ENCODE data around the gene ASAP3. TPM values are rescaled to one million over a fixed set of nuclear protein-coding genes. Genes with fewer than 3 reads are reported as not detected.

ASAP3 gene
- 17.9 TPM for total RNA-seq (2021; ENCODE audit: unreplicated experiment)
- 14.0 TPM for polyA plus RNA-seq (2012; ENCODE audit: insufficient read length)
- percentile 55 among the genes with signal in this experiment for Bru-seq, nascent RNA
- percentile 57 among the genes with signal in this experiment for BruChase-seq, experiment 1, labeled RNA remaining after a 2-hour chase
- BruChase-seq, experiment 2, labeled RNA remaining after a 6-hour chase: percentile 58 among the genes with signal in this experiment
- long read RNA-seq, full-length matches to known transcripts: 15 of 41 reads
- long read RNA-seq, partial matches to known transcripts: 15 of 41 reads
- long read RNA-seq, other reads (novel, unspliced or antisense): 11 of 41 reads

- ATAC-seq: peak; percentile 15; the same call in 1 of the 2 replicates
- BruUV-seq (replicated peaks): no TSS peak
- Histone ChIP-seq H3K27me3 (ENCODE audit: control insufficient read depth, insufficient read depth, low read length) (no peaks in the 10 kb centered on the region), H3K4me1 (ENCODE audit: control insufficient read depth, insufficient read depth, low read length) (peaks cover 20% of the 10 kb centered on the region), H3K36me3 (ENCODE audit: control insufficient read depth, insufficient read depth, low read length) (no peaks in the 10 kb centered on the region), H3K4me3 (ENCODE audit: low read depth in 2 of 2, low read length in 2 of 2) (peak within 1 kb of the TSS; percentile 63 to 70), H3K27ac (ENCODE audit: low read length) (peak within 1 kb of the TSS; percentile 82), H3K9me3 (ENCODE audit: control insufficient read depth, insufficient read depth, low read depth, low read length) (no peaks in the 10 kb centered on the region)
- intact Hi-C loops (cut with micrococcal nuclease; ENCODE audit: unreplicated experiment): no loop called here
- in situ Hi-C loops (cut with HindIII; ENCODE audit: low pct_unique_long_range_greater_than_20kb, low sequenced_read_pairs): no loop called here
- POLR2A ChIA-PET: no interaction called here
- no peak for DNase-seq (ENCODE audit: low read depth, low spot score)
- TF ChIP-seq CTCF (IDR thresholded peaks at IDR 0.05): peak; percentile 71; the same call in 1 of the 2 replicates
- TF ChIP-seq SIN3A (IDR thresholded peaks at IDR 0.05; ENCODE audit: borderline replicate concordance, insufficient read depth, low read depth, low read length): 0 out of 2 replicates have a peak, but pooled peaks have one; percentile 53
- no peak for TF ChIP-seq POLR2AphosphoS5 (IDR thresholded peaks at IDR 0.05; ENCODE audit: low read depth, low read length)
- no peak for TF ChIP-seq REST (IDR thresholded peaks at IDR 0.05; ENCODE audit: insufficient read depth in 1 of 2, low read depth in 2 of 2, low read length in 1 of 2)
- TF ChIP-seq TCF7L2 (IDR thresholded peaks at IDR 0.05; ENCODE audit: low read depth, low read length): no peak
- CTCF ChIA-PET: interaction anchor here (0.6 to 1.6 kb wide), 2 partner anchors 14 to 148 kb away, joined by 5 to 8 read pairs; no protein-coding TSS in a partner anchor
Measured at GRCh38 chr1:23483321-23484252, at the start of gene ASAP3. TSS of gene ASAP3 (minus strand) at chr1:23484179. CDS start at chr1:23484133, 46 bp downstream.

GRCh38 chr1:23533246-23534023 is 49.5 kb upstream of the ASAP3 start:
- ChIA-PET POLR2A (interaction anchor here (0.6 kb wide), 1 partner anchor 58 kb away, joined by 3 read pairs; no protein-coding TSS in a partner anchor), CTCF (no interaction called here)
- no peak overlapping the region for H3K4me3 ChIP-seq (ENCODE audit: low read depth in 2 of 2, low read length in 2 of 2)
- DNase-seq (ENCODE audit: low read depth, low spot score) (no peak), ATAC-seq (no peak)
- H3K4me1 ChIP-seq (ENCODE audit: control insufficient read depth, insufficient read depth, low read length): peaks cover 25% of the 10 kb centered on the region
- intact Hi-C loops (cut with micrococcal nuclease; ENCODE audit: unreplicated experiment): no loop called here
- no peaks in the 10 kb centered on the region for H3K27me3 ChIP-seq (ENCODE audit: control insufficient read depth, insufficient read depth, low read length)
- H3K9me3 ChIP-seq (ENCODE audit: control insufficient read depth, insufficient read depth, low read depth, low read length): no peaks in the 10 kb centered on the region
- H3K27ac ChIP-seq (ENCODE audit: low read length): no peak overlapping the region
- in situ Hi-C loops (cut with HindIII; ENCODE audit: low pct_unique_long_range_greater_than_20kb, low sequenced_read_pairs): no loop called here
- no peak for TF ChIP-seq POLR2AphosphoS5 (IDR thresholded peaks at IDR 0.05; ENCODE audit: low read depth, low read length)
- TF ChIP-seq SIN3A (IDR thresholded peaks at IDR 0.05; ENCODE audit: borderline replicate concordance, insufficient read depth, low read depth, low read length): no peak
- no peak for TF ChIP-seq CTCF (IDR thresholded peaks at IDR 0.05)
- TF ChIP-seq REST (IDR thresholded peaks at IDR 0.05; ENCODE audit: insufficient read depth in 1 of 2, low read depth in 2 of 2, low read length in 1 of 2): no peak
- no peak for TF ChIP-seq TCF7L2 (IDR thresholded peaks at IDR 0.05; ENCODE audit: low read depth, low read length)
- no TSS peak for BruUV-seq (replicated peaks)
- peaks cover 2% of the 10 kb centered on the region; the same call in 1 of the 2 replicates for H3K36me3 ChIP-seq (ENCODE audit: control insufficient read depth, insufficient read depth, low read length)

All from Panc1 (cell line).